WTC11 (cell line): ENCODE measurements around the gene AZIN2. TPM values are rescaled to one million over a fixed set of nuclear protein-coding genes. Genes with fewer than 3 reads are reported as not detected.

Experiments
- ATAC-seq: fragments of 200-7000 bp; cut with Tn5 transposase; 2 replicates; pipeline ENCODE4 v1.10.0; 2021; ENCODE audit warnings: mild to moderate bottlenecking, moderate library complexity
- CTCF ChIA-PET: fragments of 300-600 bp; sonication (Branson Sonifier 250); formaldehyde crosslinking; loops from one replicate; lab custom pipeline; 2021; ENCODE audit warnings: antibody characterized with exemption; lab: Charles Lee
- POLR2A ChIA-PET: fragments of 350-600 bp; sonication (Branson Sonifier 250); formaldehyde crosslinking; loops from one replicate; lab custom pipeline; 2021; ENCODE audit warnings: antibody characterized with exemption; lab: Charles Lee
- DNase-seq: peaks from one replicate; pipeline ENCODE4 v3.0.0; 2021; ENCODE audit warnings: low spot score
- H3K27ac Mint-ChIP-seq: 2 replicates; pipeline ENCODE4 v1.8.0; 2021; ENCODE audit warnings: mixed read lengths
- H3K27me3 Mint-ChIP-seq: 2 replicates; pipeline ENCODE4 v1.8.0; 2021; ENCODE audit warnings: low read depth, mild to moderate bottlenecking, moderate library complexity, mixed read lengths
- H3K36me3 Mint-ChIP-seq: 2 replicates; pipeline ENCODE4 v1.8.0; 2021; ENCODE audit warnings: mixed read lengths
- H3K4me1 Mint-ChIP-seq: 2 replicates; pipeline ENCODE4 v1.8.0; 2022; ENCODE audit warnings: mixed read lengths
- H3K4me3 Mint-ChIP-seq: 2 replicates; pipeline ENCODE4 v1.8.0; 2021; ENCODE audit warnings: mild to moderate bottlenecking, moderate library complexity, mixed read lengths
- H3K9me3 Mint-ChIP-seq: 2 replicates; pipeline ENCODE4 v1.8.0; 2021; ENCODE audit warnings: mixed read lengths
- CDX4 ChIP-seq: fragments of 250-450 bp; sonication (Bioruptor Pico); IDR thresholded peaks from 2 replicates; pipeline ENCODE4 v1.9.0; 2021; ENCODE audit warnings: moderate library complexity, mild to moderate bottlenecking, inconsistent platforms, borderline replicate concordance
- E2F1 ChIP-seq: sonication (generic); formaldehyde crosslinking; IDR thresholded peaks from 2 replicates; pipeline ENCODE4 v1.8.0; 2022; ENCODE audit warnings: mild to moderate bottlenecking, missing genetic modification reagents
- E2F5 ChIP-seq: sonication (generic); formaldehyde crosslinking; IDR thresholded peaks from 2 replicates; pipeline ENCODE4 v1.8.1; 2022; ENCODE audit warnings: mild to moderate bottlenecking, moderate library complexity, missing genetic modification reagents
- ESRRA ChIP-seq: sonication (generic); formaldehyde crosslinking; IDR thresholded peaks from 2 replicates; pipeline ENCODE4 v1.8.1; 2022; ENCODE audit warnings: mild to moderate bottlenecking, missing genetic modification reagents, borderline replicate concordance
- FOXP1 ChIP-seq: sonication (generic); formaldehyde crosslinking; IDR thresholded peaks from 2 replicates; pipeline ENCODE4 v1.8.0; 2022; ENCODE audit warnings: missing genetic modification reagents, mild to moderate bottlenecking, moderate library complexity, borderline replicate concordance
- GTF2I ChIP-seq: fragments of 250-450 bp; sonication (Bioruptor Pico); conservative IDR thresholded peaks from 2 replicates; pipeline ENCODE4 v1.4.0; 2021; ENCODE audit warnings: mild to moderate bottlenecking
- JUN ChIP-seq: sonication (generic); formaldehyde crosslinking; IDR thresholded peaks from 2 replicates; pipeline ENCODE4 v1.8.0; 2023; ENCODE audit warnings: mild to moderate bottlenecking, missing genetic modification reagents
- KAT7 ChIP-seq: sonication (generic); formaldehyde crosslinking; IDR thresholded peaks from 2 replicates; pipeline ENCODE4 v1.8.1; 2023; ENCODE audit warnings: missing genetic modification reagents, mild to moderate bottlenecking, borderline replicate concordance
- MAX ChIP-seq: sonication (generic); formaldehyde crosslinking; IDR thresholded peaks from 2 replicates; pipeline ENCODE4 v1.8.0; 2022; ENCODE audit warnings: mild to moderate bottlenecking, missing genetic modification reagents
- MXD4 ChIP-seq: fragments of 250-450 bp; sonication (Bioruptor Pico); IDR thresholded peaks from 2 replicates; pipeline ENCODE4 v1.8.0; 2021; ENCODE audit warnings: mild to moderate bottlenecking, moderate library complexity, borderline replicate concordance
- MYBL2 ChIP-seq: sonication (generic); formaldehyde crosslinking; IDR thresholded peaks from 2 replicates; pipeline ENCODE4 v1.8.1; 2023; ENCODE audit warnings: mild to moderate bottlenecking, moderate library complexity, missing genetic modification reagents
- STAT6 ChIP-seq: sonication (generic); formaldehyde crosslinking; conservative IDR thresholded peaks from 2 replicates; pipeline ENCODE4 v1.8.1; 2023; ENCODE audit warnings: mild to moderate bottlenecking, low read depth, missing genetic modification reagents, moderate library complexity
- ZNF425 ChIP-seq: fragments of 250-450 bp; sonication (Bioruptor Pico); conservative IDR thresholded peaks from 2 replicates; pipeline ENCODE4 v1.9.0; 2021; ENCODE audit warnings: mild to moderate bottlenecking
- ZNF532 ChIP-seq: fragments of 250-450 bp; sonication (Bioruptor Pico); IDR thresholded peaks from 2 replicates; pipeline ENCODE4 v1.9.0; 2021; ENCODE audit warnings: mild to moderate bottlenecking, borderline replicate concordance
- total RNA-seq: library from RNA; stranded (reverse); gene quantifications from 3 replicates; pipeline ENCODE4 v1.2.3, GENCODE V29; 2021

Gene AZIN2
- total RNA-seq, 1 experiment from 2014 or later: 1.7 TPM

- TF ChIP-seq ZNF532 (CRISPR knock-in tag) (no peak), JUN (no peak), FOXP1 (CRISPR knock-in tag) (no peak), ESRRA (CRISPR knock-in tag) (no peak), MAX (no peak), GTF2I (no peak), E2F1 (CRISPR knock-in tag) (no peak), E2F5 (CRISPR knock-in tag) (no peak), MXD4 (CRISPR knock-in tag) (no peak), STAT6 (CRISPR knock-in tag) (no peak)
Observed at GRCh38 chr1:33155877-33156538, 75.1 kb downstream of the AZIN2 start (continued).

- ChIA-PET CTCF (no interaction called here), POLR2A (no interaction called here)
- H3K36me3 Mint-ChIP-seq: peaks cover 19% of the 10 kb centered on the region
- H3K4me1 Mint-ChIP-seq: peaks cover 36% of the 10 kb centered on the region
- H3K27me3 Mint-ChIP-seq: peaks cover 3% of the 10 kb centered on the region; the same call in 1 of the 2 replicates
- no peak for ATAC-seq
- no peak for DNase-seq
- H3K9me3 Mint-ChIP-seq: no peaks in the 10 kb centered on the region
- TF ChIP-seq ZNF425: no peak
- TF ChIP-seq GTF2I: 0 out of 2 replicates have a peak, but pooled peaks have one; percentile 8
- TF ChIP-seq MYBL2: no peak
- no peak for TF ChIP-seq CDX4 (CRISPR knock-in tag)
- no peak for TF ChIP-seq KAT7 (CRISPR knock-in tag)
- TF ChIP-seq, all 79 proteins: peak for 1
- H3K27ac Mint-ChIP-seq: peak overlapping the region; percentile 13; the same call in 1 of the 2 replicates
- no peak overlapping the region for H3K4me3 Mint-ChIP-seq
Observed at GRCh38 chr1:33157131-33157530, 76.2 kb downstream of the AZIN2 start.
